K562 (cell line): Measurements from ENCODE around the gene CAPZA1. TPM values are rescaled to one million over a fixed set of nuclear protein-coding genes. Genes with fewer than 3 reads are reported as not detected.

Experiments used
- CBX5 ChIP-seq: IDR thresholded peaks from 2 replicates; pipeline ENCODE4 v1.6.1; 2014; ENCODE audit warnings: low read depth, borderline replicate concordance
- ETV1 ChIP-seq: fragments of 450-650 bp; conservative IDR thresholded peaks from 2 replicates; pipeline ENCODE4 v1.6.1; 2016; ENCODE audit warnings: missing genetic modification characterization, control low read depth, low read depth, missing compliant biosample characterization
- GTF2E2 ChIP-seq: fragments of 200-800 bp; sonication (Bioruptor generic); IDR thresholded peaks from 2 replicates; pipeline ENCODE4 v1.6.1; 2016; ENCODE audit warnings: missing genetic modification characterization, missing compliant biosample characterization
- MAZ ChIP-seq, 2 experiments: fragments of 450-650 bp in 1 of 2; sonication (generic) in 1 of 2; formaldehyde crosslinking; IDR thresholded peaks in 1 of 2; conservative IDR thresholded peaks in 1 of 2; 2 replicates each; pipeline versions ENCODE4 v1.4.0 to v1.5.0; 2020; ENCODE audit warnings: mild to moderate bottlenecking in 1 of 2, missing genetic modification reagents in 1 of 2
- NONO ChIP-seq, 2 experiments: fragments of 200-400 bp in 1 of 2; fragments of 450-650 bp in 1 of 2; formaldehyde crosslinking in 1 of 2; IDR thresholded peaks; 2 replicates each; pipeline ENCODE4 v1.6.1; 2017; ENCODE audit warnings: low read depth in 2 of 2, mild to moderate bottlenecking in 2 of 2, moderate library complexity in 2 of 2, low read length in 1 of 2
- NR1H2 ChIP-seq: sonication (generic); formaldehyde crosslinking; IDR thresholded peaks from 2 replicates; pipeline ENCODE4 v1.4.0; 2020; ENCODE audit warnings: mild to moderate bottlenecking, missing genetic modification reagents
- RBM15 ChIP-seq: fragments of 200-400 bp; formaldehyde crosslinking; IDR thresholded peaks from 2 replicates; pipeline ENCODE4 v1.6.1; 2018; ENCODE audit warnings: mild to moderate bottlenecking, low read length, moderate library complexity; ENCODE audit not compliant: insufficient read depth
- RBM22 ChIP-seq: fragments of 200-400 bp; formaldehyde crosslinking; IDR thresholded peaks from 2 replicates; pipeline ENCODE4 v1.6.1; 2018; ENCODE audit warnings: low read length, low read depth; ENCODE audit not compliant: poor library complexity, severe bottlenecking
- STAT5B ChIP-seq: fragments of 250-450 bp; sonication (Bioruptor Pico); IDR thresholded peaks from 2 replicates; pipeline ENCODE4 v1.8.0; 2021; ENCODE audit warnings: mild to moderate bottlenecking, inconsistent platforms
- TGIF2 ChIP-seq: sonication (generic); formaldehyde crosslinking; IDR thresholded peaks from 2 replicates; pipeline ENCODE4 v1.8.1; 2022; ENCODE audit warnings: mild to moderate bottlenecking, missing genetic modification reagents, moderate library complexity
- ZNF133 ChIP-seq: fragments of 250-450 bp; sonication (Bioruptor Pico); IDR thresholded peaks from 2 replicates; pipeline ENCODE4 v1.4.0; 2020; ENCODE audit warnings: mild to moderate bottlenecking
- ZNF644 ChIP-seq: fragments of 200-800 bp; sonication (Bioruptor generic); IDR thresholded peaks from 2 replicates; pipeline ENCODE4 v1.6.1; 2016; ENCODE audit warnings: low read depth, missing genetic modification characterization, missing compliant biosample characterization
- ZNF766 ChIP-seq: fragments of 200-800 bp; sonication (Bioruptor generic); conservative IDR thresholded peaks from 2 replicates; pipeline ENCODE4 v1.6.1; 2016; ENCODE audit warnings: missing genetic modification characterization, missing compliant biosample characterization
- ZSCAN29 ChIP-seq: fragments of 450-650 bp; IDR thresholded peaks from 2 replicates; pipeline ENCODE4 v1.6.1; 2017
- polyA plus RNA-seq, 8 experiments: library from polyadenylated mRNA; depleted of rRNA in 4 of 8; stranded (reverse) in 5 of 8; unstranded in 3 of 8; fragments of >200 nt; fragmentation: Nextera tagmentation in 2 of 8; fragmentation: Illumina TruSeq in 1 of 8; extraction: Ambion mirVana in 2 of 8; extraction: Trizol in 1 of 8; gene quantifications; 2 replicates each; pipeline versions ENCODE4 v1.2.1 to v1.2.3, GENCODE V29; 2011 to 2014; ENCODE audit warnings: inconsistent platforms in 1 of 8, missing spikeins in 1 of 8
- total RNA-seq, 7 experiments: library from RNA; depleted of rRNA in 6 of 7; stranded (reverse); fragments of >200 nt in 6 of 7; fragmentation: Illumina TruSeq in 2 of 7; extraction: Trizol in 2 of 7; gene quantifications; 2 replicates each; pipeline versions ENCODE4 v1.2.1 to v1.2.3, GENCODE V29; 2011 to 2021; ENCODE audit warnings: low replicate concordance in 1 of 7
- TF ChIP-seq, protein P1 (sequence below), 2 experiments: fragments of 450-650 bp; conservative IDR thresholded peaks; 2 replicates each; pipeline ENCODE4 v1.6.1; 2017; ENCODE audit warnings: mild to moderate bottlenecking in 2 of 2, moderate library complexity in 2 of 2
- TF ChIP-seq, protein P2 (sequence below), 2 experiments: fragments of 450-650 bp; IDR thresholded peaks; 2 replicates each; pipeline ENCODE4 v1.6.1; 2016
- TF ChIP-seq, protein P3 (sequence below), 2 experiments: IDR thresholded peaks in 1 of 2; conservative IDR thresholded peaks in 1 of 2; 2 replicates each; pipeline ENCODE4 v1.6.1; 2016; ENCODE audit warnings: low read depth in 2 of 2, mild to moderate bottlenecking in 1 of 2, missing compliant biosample characterization in 1 of 2, missing genetic modification characterization in 1 of 2, moderate library complexity in 1 of 2
- TF ChIP-seq, protein P4 (sequence below): sonication (generic); formaldehyde crosslinking; IDR thresholded peaks from 2 replicates; pipeline ENCODE4 v1.8.1; 2023; ENCODE audit warnings: mild to moderate bottlenecking, missing genetic modification reagents

The CAPZA1 gene
- total and polyA plus RNA-seq, 9 of the 15 experiments (the other 6 are each of a cell fraction or from before 2014, with no cell fraction given): 237 to 1,020 (median 306) TPM

DNA sequence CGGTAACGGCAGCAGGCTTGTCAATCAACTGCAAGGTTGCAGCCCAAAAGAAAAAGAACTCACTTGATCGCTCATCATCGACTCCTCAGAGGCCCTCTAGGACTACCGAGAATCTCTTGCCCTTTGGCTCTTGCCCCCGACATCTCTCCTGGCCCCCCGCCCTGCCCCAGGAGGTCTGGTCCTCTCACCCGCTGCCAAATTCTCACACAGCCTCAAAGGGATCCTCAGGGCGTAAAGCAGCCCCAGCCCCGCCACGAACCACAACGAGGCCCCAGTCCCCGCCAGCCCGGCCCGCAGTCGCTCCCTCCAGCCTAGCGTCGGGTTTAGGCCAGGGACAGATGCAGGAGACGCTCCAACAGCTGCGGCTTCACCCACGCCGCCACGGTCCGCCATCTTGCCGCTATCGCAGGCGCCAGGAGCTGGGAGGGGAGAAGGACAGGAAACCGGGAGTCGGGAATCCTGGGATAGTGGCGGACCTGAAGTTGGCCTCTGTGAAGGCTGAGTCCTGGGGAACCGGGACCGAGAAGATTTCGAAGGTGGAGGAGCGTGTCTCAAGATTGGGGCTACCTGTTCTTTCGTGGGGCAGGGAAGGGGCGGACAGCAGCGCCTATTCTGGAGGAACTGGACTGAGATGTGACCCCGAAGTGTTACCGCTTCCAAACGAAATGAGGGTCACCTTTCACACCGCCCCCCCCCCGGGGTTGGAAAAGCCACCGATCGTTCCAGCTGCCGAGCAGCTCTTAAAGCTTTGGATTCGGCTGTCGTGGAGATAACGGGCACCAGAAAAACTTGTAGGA is 713 bp upstream of the CAPZA1 start, which contains the start of gene ST7L (continued):
- TF ChIP-seq GTF2E2 (tag) (peak; percentile 68; the same call in 1 of the 2 replicates), RBM15 (no peak), ZNF644 (tag) (no peak; the same call in none of the 2 replicates), STAT5B (CRISPR knock-in tag) (no peak), ETV1 (tag) (peak; percentile 54; the same call in 1 of the 2 replicates), NR1H2 (CRISPR knock-in tag) (peak; percentile 54; the same call in 1 of the 2 replicates), ZSCAN29 (0 out of 2 replicates have a peak, but pooled peaks have one; percentile 10), ZNF133 (CRISPR knock-in tag) (no peak), MAZ (CRISPR knock-in tag; conservative IDR thresholded peaks at IDR 0.05 in 1 of 2, IDR thresholded peaks at IDR 0.05 in 1 of 2) (peak in 1 of 2 experiments; percentile 42; a peak in 3 of 4 replicates), TGIF2 (CRISPR knock-in tag) (0 out of 2 replicates have a peak, but pooled peaks have one; percentile 37), NONO (IDR thresholded peaks at IDR 0.05; ENCODE audit: low read depth in 2 of 2, low read length in 1 of 2) (no peak), CBX5 (no peak), RBM22 (peak; percentile 91), ZNF766 (CRISPR knock-in tag) (peak; percentile 84)
- TF ChIP-seq, protein P1, sequence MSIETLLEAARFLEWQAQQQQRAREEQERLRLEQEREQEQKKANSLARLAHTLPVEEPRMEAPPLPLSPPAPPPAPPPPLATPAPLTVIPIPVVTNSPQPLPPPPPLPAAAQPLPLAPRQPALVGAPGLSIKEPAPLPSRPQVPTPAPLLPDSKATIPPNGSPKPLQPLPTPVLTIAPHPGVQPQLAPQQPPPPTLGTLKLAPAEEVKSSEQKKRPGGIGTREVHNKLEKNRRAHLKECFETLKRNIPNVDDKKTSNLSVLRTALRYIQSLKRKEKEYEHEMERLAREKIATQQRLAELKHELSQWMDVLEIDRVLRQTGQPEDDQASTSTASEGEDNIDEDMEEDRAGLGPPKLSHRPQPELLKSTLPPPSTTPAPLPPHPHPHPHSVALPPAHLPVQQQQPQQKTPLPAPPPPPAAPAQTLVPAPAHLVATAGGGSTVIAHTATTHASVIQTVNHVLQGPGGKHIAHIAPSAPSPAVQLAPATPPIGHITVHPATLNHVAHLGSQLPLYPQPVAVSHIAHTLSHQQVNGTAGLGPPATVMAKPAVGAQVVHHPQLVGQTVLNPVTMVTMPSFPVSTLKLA (conservative IDR thresholded peaks at IDR 0.05): no peak; a peak in 2 of 4 replicates
- TF ChIP-seq, protein P2, sequence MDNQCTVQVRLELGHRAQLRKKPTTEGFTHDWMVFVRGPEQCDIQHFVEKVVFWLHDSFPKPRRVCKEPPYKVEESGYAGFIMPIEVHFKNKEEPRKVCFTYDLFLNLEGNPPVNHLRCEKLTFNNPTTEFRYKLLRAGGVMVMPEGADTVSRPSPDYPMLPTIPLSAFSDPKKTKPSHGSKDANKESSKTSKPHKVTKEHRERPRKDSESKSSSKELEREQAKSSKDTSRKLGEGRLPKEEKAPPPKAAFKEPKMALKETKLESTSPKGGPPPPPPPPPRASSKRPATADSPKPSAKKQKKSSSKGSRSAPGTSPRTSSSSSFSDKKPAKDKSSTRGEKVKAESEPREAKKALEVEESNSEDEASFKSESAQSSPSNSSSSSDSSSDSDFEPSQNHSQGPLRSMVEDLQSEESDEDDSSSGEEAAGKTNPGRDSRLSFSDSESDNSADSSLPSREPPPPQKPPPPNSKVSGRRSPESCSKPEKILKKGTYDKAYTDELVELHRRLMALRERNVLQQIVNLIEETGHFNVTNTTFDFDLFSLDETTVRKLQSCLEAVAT (IDR thresholded peaks at IDR 0.05): peak in 1 of 2 experiments; percentile 52; a peak in 1 of 4 replicates
- TF ChIP-seq, protein P3, sequence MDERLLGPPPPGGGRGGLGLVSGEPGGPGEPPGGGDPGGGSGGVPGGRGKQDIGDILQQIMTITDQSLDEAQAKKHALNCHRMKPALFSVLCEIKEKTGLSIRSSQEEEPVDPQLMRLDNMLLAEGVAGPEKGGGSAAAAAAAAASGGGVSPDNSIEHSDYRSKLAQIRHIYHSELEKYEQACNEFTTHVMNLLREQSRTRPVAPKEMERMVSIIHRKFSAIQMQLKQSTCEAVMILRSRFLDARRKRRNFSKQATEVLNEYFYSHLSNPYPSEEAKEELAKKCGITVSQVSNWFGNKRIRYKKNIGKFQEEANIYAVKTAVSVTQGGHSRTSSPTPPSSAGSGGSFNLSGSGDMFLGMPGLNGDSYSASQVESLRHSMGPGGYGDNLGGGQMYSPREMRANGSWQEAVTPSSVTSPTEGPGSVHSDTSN (CRISPR knock-in tag; IDR thresholded peaks at IDR 0.05; ENCODE audit: low read depth): no peak; the same call in 1 of the 2 replicates
- TF ChIP-seq, protein P3 (tag; conservative IDR thresholded peaks at IDR 0.05; ENCODE audit: low read depth): peak; percentile 85
- TF ChIP-seq, protein P4, sequence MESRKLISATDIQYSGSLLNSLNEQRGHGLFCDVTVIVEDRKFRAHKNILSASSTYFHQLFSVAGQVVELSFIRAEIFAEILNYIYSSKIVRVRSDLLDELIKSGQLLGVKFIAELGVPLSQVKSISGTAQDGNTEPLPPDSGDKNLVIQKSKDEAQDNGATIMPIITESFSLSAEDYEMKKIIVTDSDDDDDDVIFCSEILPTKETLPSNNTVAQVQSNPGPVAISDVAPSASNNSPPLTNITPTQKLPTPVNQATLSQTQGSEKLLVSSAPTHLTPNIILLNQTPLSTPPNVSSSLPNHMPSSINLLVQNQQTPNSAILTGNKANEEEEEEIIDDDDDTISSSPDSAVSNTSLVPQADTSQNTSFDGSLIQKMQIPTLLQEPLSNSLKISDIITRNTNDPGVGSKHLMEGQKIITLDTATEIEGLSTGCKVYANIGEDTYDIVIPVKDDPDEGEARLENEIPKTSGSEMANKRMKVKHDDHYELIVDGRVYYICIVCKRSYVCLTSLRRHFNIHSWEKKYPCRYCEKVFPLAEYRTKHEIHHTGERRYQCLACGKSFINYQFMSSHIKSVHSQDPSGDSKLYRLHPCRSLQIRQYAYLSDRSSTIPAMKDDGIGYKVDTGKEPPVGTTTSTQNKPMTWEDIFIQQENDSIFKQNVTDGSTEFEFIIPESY (CRISPR knock-in tag): 0 out of 2 replicates have a peak, but pooled peaks have one; percentile 7
